Lung (tissue), 12 donors: ENCODE measurements around the gene BCO1. TPM values are rescaled to one million over a fixed set of nuclear protein-coding genes. Genes with fewer than 3 reads are reported as not detected.

Experiments used
- ATAC-seq: fragments of 200-7000 bp; cut with Tn5 transposase; one replicate; pipeline ENCODE4 v1.9.1; 2020; ENCODE audit warnings: moderate number of reproducible peaks; ENCODE audit not compliant: insufficient read depth, low FRiP score
- DNase-seq, 3 donors: peaks; one replicate each; pipeline ENCODE4 v3.0.0-alpha.2; 2013 to 2017
- H3K27ac ChIP-seq, 2 donors: one replicate each; pipeline ENCODE4 v1.5.1; 2013; ENCODE audit warnings: mild to moderate bottlenecking in 2 of 2, moderate library complexity in 2 of 2, control low read depth in 1 of 2, inconsistent platforms in 1 of 2, low read depth in 1 of 2, low read length in 1 of 2
- H3K27me3 ChIP-seq, 3 donors: one replicate each; pipeline ENCODE4 v1.5.1; 2013; ENCODE audit warnings: low read length in 2 of 3; ENCODE audit not compliant: control insufficient read depth in 3 of 3, insufficient read depth in 3 of 3
- H3K36me3 ChIP-seq, 4 donors: one replicate each; pipeline ENCODE4 v1.5.1; 2013; ENCODE audit warnings: low read length in 4 of 4, mild to moderate bottlenecking in 1 of 4, moderate library complexity in 1 of 4; ENCODE audit not compliant: control insufficient read depth in 4 of 4, insufficient read depth in 4 of 4
- H3K4me1 ChIP-seq, 5 donors: one replicate each; pipeline ENCODE4 v1.5.1; 2013; ENCODE audit warnings: low read length in 5 of 5, mild to moderate bottlenecking in 2 of 5, moderate library complexity in 1 of 5; ENCODE audit not compliant: control insufficient read depth in 5 of 5, insufficient read depth in 5 of 5
- H3K4me3 ChIP-seq: one replicate; pipeline ENCODE4 v1.5.1; 2013; ENCODE audit warnings: mild to moderate bottlenecking, control low read depth, moderate library complexity
- H3K9ac ChIP-seq, 2 donors: one replicate each; pipeline ENCODE4 v1.5.1; 2013; ENCODE audit warnings: low read length in 2 of 2, control low read depth in 1 of 2; ENCODE audit not compliant: insufficient read depth in 1 of 2
- H3K9me3 ChIP-seq, 4 donors: one replicate each; pipeline ENCODE4 v1.5.1; 2013; ENCODE audit warnings: low read length in 3 of 4, mild to moderate bottlenecking in 1 of 4, moderate library complexity in 1 of 4; ENCODE audit not compliant: control insufficient read depth in 4 of 4, insufficient read depth in 3 of 4
- WGBS, 2 donors: extraction: QIAGEN DNeasy Blood & Tissue Kit; methylation state at CpG; one replicate each; pipeline ENCODE4 v1.1.7; 2013; 5-methylcytosine and 5-hydroxymethylcytosine counted together
- polyA plus RNA-seq, 2 donors: library from polyadenylated mRNA; stranded (reverse); fragments of 200-250 nt; gene quantifications; one replicate each; pipeline ENCODE4 v1.2.1, GENCODE V29; 2013
- total RNA-seq, 2 donors: library from RNA; depleted of rRNA in 1 of 2; stranded (reverse); fragments of >200 nt in 1 of 2; gene quantifications; one replicate each; pipeline ENCODE4 v1.2.1, GENCODE V29; 2014 to 2021
- TF ChIP-seq, protein P1 (sequence below): IDR thresholded peaks from 2 replicates; pipeline ENCODE4 v1.5.1; 2012; ENCODE audit warnings: mild to moderate bottlenecking; ENCODE audit errors: control extremely low read depth, extremely low read depth
- donor health status: control.
- donor health status: control.
- donor health status: Bipolar disorder and iron deficiency.
- donor health status: healthy.
- donor health status: DM: yes; HTN: yes; CAD: no.

The BCO1 gene
- total and polyA plus RNA-seq, 4 donors: 0.06 to 0.77 (median 0.23) TPM

DNA sequence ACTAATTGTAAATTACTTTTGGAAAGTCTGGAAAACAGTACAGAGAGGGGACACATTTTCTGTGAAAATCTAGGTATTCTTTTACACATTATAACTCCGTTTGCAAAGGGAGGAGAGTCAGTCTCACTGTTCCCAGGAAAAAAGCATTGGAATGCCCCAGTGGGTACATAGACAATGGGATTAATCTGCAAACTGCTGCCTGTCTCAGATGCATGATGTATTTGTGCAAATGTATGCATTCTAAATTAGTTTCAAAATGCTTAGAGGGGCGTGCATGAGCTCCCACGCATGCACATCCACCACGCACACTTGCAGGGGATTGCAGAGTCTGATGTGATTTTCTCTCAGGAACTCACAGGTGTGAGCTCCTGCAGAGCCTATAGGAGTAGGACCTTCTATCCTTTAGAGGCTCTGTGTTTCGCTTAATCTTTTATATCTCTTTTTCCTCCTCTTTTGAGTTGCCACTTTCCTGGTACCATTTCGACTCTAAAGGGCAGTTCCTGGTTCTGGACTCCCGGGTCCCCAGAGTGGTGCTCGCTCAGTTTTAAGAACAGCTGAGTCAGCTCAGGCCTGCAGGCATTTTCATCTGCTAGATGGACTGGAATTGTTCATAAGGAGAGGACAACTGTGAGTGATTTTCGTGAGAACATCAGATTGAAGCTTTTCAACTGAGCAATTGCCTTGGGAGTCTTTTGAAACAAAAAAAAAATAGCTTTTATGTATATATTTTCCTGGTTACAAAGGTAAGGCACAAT, 1.1 kb downstream of the BCO1 start:
- no peaks in the 10 kb centered on the region for H3K27me3 ChIP-seq
- H3K4me1 ChIP-seq: peaks cover 0 to 4% (median 0%) of the 10 kb centered on the region in 5 donors
- H3K36me3 ChIP-seq: no peaks in the 10 kb centered on the region
- ATAC-seq: no peak
- no peaks in the 10 kb centered on the region for H3K9me3 ChIP-seq
- WGBS, 2 donors: 87 to 88% methylated on average over 9 of the region's 9 CpGs
- H3K9ac ChIP-seq: no peak overlapping the region
- TF ChIP-seq, protein P1, sequence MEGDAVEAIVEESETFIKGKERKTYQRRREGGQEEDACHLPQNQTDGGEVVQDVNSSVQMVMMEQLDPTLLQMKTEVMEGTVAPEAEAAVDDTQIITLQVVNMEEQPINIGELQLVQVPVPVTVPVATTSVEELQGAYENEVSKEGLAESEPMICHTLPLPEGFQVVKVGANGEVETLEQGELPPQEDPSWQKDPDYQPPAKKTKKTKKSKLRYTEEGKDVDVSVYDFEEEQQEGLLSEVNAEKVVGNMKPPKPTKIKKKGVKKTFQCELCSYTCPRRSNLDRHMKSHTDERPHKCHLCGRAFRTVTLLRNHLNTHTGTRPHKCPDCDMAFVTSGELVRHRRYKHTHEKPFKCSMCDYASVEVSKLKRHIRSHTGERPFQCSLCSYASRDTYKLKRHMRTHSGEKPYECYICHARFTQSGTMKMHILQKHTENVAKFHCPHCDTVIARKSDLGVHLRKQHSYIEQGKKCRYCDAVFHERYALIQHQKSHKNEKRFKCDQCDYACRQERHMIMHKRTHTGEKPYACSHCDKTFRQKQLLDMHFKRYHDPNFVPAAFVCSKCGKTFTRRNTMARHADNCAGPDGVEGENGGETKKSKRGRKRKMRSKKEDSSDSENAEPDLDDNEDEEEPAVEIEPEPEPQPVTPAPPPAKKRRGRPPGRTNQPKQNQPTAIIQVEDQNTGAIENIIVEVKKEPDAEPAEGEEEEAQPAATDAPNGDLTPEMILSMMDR: no peak
- DNase-seq: no peak
- H3K27ac ChIP-seq: no peak overlapping the region
- H3K4me3 ChIP-seq: no peak overlapping the region

DNA sequence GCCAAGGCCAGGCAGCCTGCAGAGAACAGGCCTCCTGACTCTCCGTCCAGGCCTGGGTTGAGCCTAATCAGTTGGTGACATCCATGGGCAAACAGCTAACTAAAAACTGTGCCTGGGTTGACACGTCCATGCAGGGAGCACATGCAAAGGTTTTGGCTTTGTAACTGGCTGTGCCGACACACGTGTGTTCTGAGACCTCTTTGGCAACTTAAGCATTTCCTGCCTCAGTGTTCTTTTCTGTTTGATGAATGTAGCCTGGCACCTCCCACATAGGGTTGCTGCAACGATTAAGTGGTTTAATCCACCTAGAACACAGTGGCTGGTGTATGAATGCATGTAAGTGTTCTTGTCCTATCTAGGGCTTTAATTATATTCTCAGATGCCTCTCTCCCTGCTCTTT, 3.2 kb downstream of the BCO1 start:
- Histone ChIP-seq H3K4me3 (no peak overlapping the region), H3K27ac (no peak overlapping the region), H3K4me1 (peaks cover 0 to 4% (median 0%) of the 10 kb centered on the region in 5 donors), H3K36me3 (no peaks in the 10 kb centered on the region), H3K27me3 (no peaks in the 10 kb centered on the region), H3K9me3 (no peaks in the 10 kb centered on the region), H3K9ac (no peak overlapping the region)
- TF ChIP-seq, protein P1: no peak
- WGBS, 2 donors: 79 to 86% methylated on average over 5 of the region's 5 CpGs
- DNase-seq (no peak), ATAC-seq (no peak)

GRCh38 chr16:81242977-81243618, 4.6 kb downstream of the BCO1 start:
- Histone ChIP-seq H3K27ac (no peak overlapping the region), H3K27me3 (no peaks in the 10 kb centered on the region), H3K36me3 (no peaks in the 10 kb centered on the region), H3K9me3 (no peaks in the 10 kb centered on the region), H3K4me3 (no peak overlapping the region), H3K4me1 (peaks cover 0 to 4% (median 0%) of the 10 kb centered on the region in 5 donors), H3K9ac (no peak overlapping the region)
- 88 to 91% methylated on average over 8 of the region's 8 CpGs for WGBS, 2 donors
- no peak for ATAC-seq
- TF ChIP-seq, protein P1: no peak
- peak in 1 of 3 donors; percentile 28 for DNase-seq
